SK-N-SH treated with all-trans-retinoic acid at 6 μM for 48 hours (cell line): ENCODE measurements around the gene FAM161A.

Experiments
- CSRNP3 ChIP-seq: fragments of 250-450 bp; sonication (Bioruptor Pico); IDR thresholded peaks from 2 replicates; pipeline ENCODE4 v1.5.1; 2021; ENCODE audit warnings: mild to moderate bottlenecking, moderate library complexity
- RARB ChIP-seq: fragments of 250-450 bp; sonication (Bioruptor Pico); IDR thresholded peaks from 2 replicates; pipeline ENCODE4 v1.8.0; 2021; ENCODE audit warnings: mild to moderate bottlenecking, moderate library complexity
- ZC3H10 ChIP-seq: fragments of 250-450 bp; sonication (Bioruptor Pico); IDR thresholded peaks from 2 replicates; pipeline ENCODE4 v1.5.1; 2021; ENCODE audit warnings: mild to moderate bottlenecking, moderate library complexity
- ZFP30 ChIP-seq: fragments of 450-650 bp; formaldehyde crosslinking; IDR thresholded peaks from 2 replicates; pipeline ENCODE4 v1.5.0; 2022; ENCODE audit warnings: mild to moderate bottlenecking, moderate library complexity

- no peak for TF ChIP-seq ZFP30 (CRISPR knock-in tag)
- TF ChIP-seq ZC3H10 (CRISPR knock-in tag), result no peak
- TF ChIP-seq CSRNP3 (CRISPR knock-in tag), result no peak
- no peak for TF ChIP-seq RARB
Measured at GRCh38 chr2:61802548-61802947, 51.3 kb downstream of the FAM161A start.
